Coronary artery (tissue), 2 donors: ENCODE measurements around the gene MED27.

ENCODE experiments used
- DNase-seq: peaks from one replicate; pipeline ENCODE4 v3.0.0-alpha.2; 2017; ENCODE audit warnings: low spot score
- H3K27ac ChIP-seq, 2 donors: fragments of 200-600 bp; sonication (generic); one replicate each; pipeline ENCODE4 v1.5.1; 2016 to 2019
- H3K4me3 ChIP-seq: fragments of 200-600 bp; sonication (generic); 2 replicates; pipeline ENCODE4 v1.5.1; 2016; ENCODE audit warnings: mild to moderate bottlenecking, moderate library complexity
- CTCF ChIP-seq: fragments of 200-600 bp; sonication (generic); IDR thresholded peaks from one replicate; pipeline ENCODE4 v1.5.1; 2019; ENCODE audit warnings: antibody characterized with exemption

MED27 gene

DNA sequence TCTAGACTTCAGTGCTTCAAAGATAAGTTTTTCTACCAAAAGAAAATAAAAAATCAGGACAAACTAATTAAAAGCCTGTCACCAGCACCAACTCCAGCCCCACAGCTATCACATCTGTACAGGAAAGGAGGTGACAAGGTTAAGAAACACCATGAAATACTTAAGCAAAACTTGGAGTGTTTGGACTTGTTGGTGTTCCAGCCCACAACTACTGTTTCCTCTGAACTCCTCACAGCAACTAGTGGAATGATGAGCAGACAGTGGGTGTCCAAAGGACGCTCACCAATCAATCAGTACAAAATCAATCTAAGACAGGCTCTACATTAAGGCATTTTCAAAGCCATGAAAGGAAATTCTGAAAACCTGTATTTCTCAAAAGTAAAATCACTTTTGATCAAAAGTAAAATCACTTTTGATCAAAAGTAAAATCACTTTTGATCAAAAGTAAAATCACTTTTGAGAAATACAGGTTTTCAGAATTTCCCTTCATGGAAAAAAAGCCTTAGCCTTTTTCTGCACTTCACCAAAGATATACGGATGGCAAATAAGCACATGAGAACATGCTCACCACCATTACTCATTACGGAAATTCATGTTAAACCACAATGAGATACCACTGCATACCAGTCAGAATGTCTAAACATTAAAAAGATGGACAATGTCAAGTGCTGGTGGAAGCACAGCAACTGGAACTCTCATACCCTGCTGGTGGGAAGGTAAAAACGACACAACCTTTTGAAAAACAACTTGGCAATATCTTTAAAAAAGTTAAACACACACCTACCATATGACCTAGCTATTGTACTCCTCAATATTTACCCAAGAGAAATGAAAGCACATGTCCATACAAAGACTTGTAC is 79.7 kb downstream of the MED27 start:
- Histone ChIP-seq H3K4me3 (no peak overlapping the region), H3K27ac (no peak overlapping the region)
- no peak for DNase-seq
- TF ChIP-seq CTCF: no peak

DNA sequence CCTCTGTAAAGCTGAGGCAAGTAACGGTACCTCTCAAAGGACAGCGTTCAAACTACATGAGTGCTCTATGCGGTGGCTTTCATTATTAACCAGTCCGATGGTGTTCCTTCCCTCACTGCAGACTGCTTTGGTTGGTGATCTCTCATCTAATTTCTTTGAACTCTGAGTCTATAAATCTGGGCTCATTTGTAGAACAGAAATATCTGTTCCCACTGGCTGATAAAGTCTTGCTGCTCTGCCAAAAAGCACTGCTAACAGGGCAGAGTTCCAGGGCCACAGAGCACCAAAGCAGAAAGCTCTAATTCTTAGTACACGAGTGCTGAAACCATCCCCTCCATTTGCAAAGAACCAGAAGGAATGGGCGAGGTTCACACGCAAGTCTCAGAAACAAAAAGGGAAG is 81.9 kb downstream of the MED27 start:
- TF ChIP-seq CTCF: no peak
- Histone ChIP-seq H3K27ac (no peak overlapping the region), H3K4me3 (peak overlapping the region; percentile 7)
- no peak for DNase-seq

DNA sequence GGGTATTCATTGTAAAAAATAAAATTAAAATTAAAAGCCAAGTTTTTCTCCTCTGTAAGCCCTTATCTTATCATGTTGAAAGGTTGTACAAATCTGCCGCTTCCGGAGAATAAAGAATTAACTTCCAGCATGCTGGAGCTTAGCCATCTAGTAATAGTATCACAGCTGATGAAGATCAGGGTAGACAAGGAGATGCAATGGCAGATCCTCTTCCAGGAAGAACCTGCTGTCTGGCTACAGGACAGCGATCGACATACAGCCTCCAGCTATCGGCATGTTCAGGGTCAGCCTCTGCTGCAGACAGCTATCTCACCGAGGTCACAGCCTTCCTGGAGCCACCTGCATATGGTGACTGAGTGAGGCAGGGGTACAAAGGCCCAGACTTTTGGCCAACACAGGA is 82.6 kb downstream of the MED27 start:
- DNase-seq: no peak
- Histone ChIP-seq H3K4me3 (no peak overlapping the region), H3K27ac (no peak overlapping the region)
- TF ChIP-seq CTCF: no peak

DNA sequence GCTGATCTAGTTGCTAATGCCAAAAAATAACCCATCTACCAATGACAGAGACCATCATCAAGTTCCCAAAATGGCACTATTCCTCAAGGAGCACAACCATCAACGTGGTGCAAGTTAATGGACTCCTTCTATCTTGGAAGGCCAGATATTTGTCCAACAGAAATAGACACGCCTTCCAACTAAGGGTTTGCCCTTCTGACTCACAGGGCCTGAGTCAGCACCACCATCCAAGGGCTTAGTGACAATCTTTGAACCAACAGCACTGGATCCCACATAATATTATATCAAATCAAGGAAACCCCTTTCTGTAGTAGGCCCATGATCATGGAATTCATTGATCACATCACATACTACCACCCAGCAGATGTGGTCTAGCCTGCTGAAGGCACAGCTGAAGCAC is 84.3 kb downstream of the MED27 start:
- Histone ChIP-seq H3K27ac (no peak overlapping the region), H3K4me3 (no peak overlapping the region)
- DNase-seq: no peak
- no peak for TF ChIP-seq CTCF

GRCh38 chr9:131994364-131995125 is 85.1 kb downstream of the MED27 start:
- no peak for TF ChIP-seq CTCF
- no peak overlapping the region for H3K4me3 ChIP-seq
- DNase-seq: no peak
- H3K27ac ChIP-seq: no peak overlapping the region

GRCh38 chr9:131992906-131993657 is 86.6 kb downstream of the MED27 start:
- TF ChIP-seq CTCF: no peak
- Histone ChIP-seq H3K27ac (no peak overlapping the region), H3K4me3 (no peak overlapping the region)
- DNase-seq: no peak
